Breast epithelium (tissue), 3 donors: ENCODE data around the gene B4GAT1.
"Not testable (repeated sequence)": the region's sequence is repeated elsewhere in the genome, so short reads cannot be mapped to it uniquely, and the experiment has no call there.

ENCODE experiments used
- CTCF ChIP-seq, 3 donors: fragments of 450-650 bp; IDR thresholded peaks; one replicate each; pipeline ENCODE4 v1.5.1; 2016 to 2017; ENCODE audit warnings: antibody characterized with exemption in 3 of 3, mild to moderate bottlenecking in 3 of 3, moderate library complexity in 3 of 3
- POLR2A ChIP-seq: fragments of 450-650 bp; IDR thresholded peaks from one replicate; pipeline ENCODE4 v1.6.1; 2016; ENCODE audit warnings: antibody characterized with exemption, mild to moderate bottlenecking, moderate library complexity
- POLR2AphosphoS5 ChIP-seq, 3 donors: sonication (generic); formaldehyde crosslinking; IDR thresholded peaks; one replicate each; pipeline ENCODE4 v1.6.1; 2017; ENCODE audit warnings: antibody characterized with exemption in 3 of 3

- TF ChIP-seq CTCF (IDR thresholded peaks at IDR 0.05); POLR2A; POLR2AphosphoS5 (IDR thresholded peaks at IDR 0.05): not testable (repeated sequence)
Observed at GRCh38 chr11:66380264-66380663, 32.8 kb upstream of the B4GAT1 start.
